ENCODE results near the gene TMPRSS2.

TMPRSS2 gene

DNA sequence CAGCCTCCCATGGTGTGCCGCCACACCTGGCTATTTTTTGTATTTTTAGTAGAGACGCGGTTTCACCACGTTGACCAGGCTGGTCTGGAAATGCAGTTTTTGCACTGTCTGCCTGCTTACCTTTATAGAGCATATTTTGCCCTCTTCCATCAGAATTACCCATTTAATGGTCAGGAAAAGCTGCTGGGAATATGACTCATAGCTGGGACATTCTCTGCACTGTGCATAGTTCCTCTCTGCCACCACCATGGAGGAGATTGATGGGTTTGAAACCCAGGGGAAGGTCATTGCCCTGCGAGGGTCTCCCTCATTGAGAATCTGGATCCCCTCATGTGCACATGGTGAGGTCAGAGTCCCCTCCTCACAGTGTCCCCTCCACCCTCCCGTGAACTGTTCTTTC lies 49.8 kb downstream of the TMPRSS2 start:
- no peak for ATAC-seq
- TF ChIP-seq ISL1 (CRISPR knock-in tag; IDR thresholded peaks at IDR 0.05) = no peak
- no peak for TF ChIP-seq TSHZ2 (CRISPR knock-in tag; IDR thresholded peaks at IDR 0.05)
- no peak for TF ChIP-seq ZFP3 (CRISPR knock-in tag; IDR thresholded peaks at IDR 0.05)
- TF ChIP-seq GLIS3 (CRISPR knock-in tag; IDR thresholded peaks at IDR 0.05) = no peak
- TF ChIP-seq CSDC2 (CRISPR knock-in tag; IDR thresholded peaks at IDR 0.05) = no peak
- no peak for TF ChIP-seq ARNTL (CRISPR knock-in tag; IDR thresholded peaks at IDR 0.05; ENCODE audit: borderline replicate concordance, low read depth)
- TF ChIP-seq OSR1 (CRISPR knock-in tag; IDR thresholded peaks at IDR 0.05) = no peak
- no peak for TF ChIP-seq CREB5 (CRISPR knock-in tag; IDR thresholded peaks at IDR 0.05; ENCODE audit: low read depth)
- no peak for TF ChIP-seq TCF4 (CRISPR knock-in tag; IDR thresholded peaks at IDR 0.05; ENCODE audit: borderline replicate concordance)
- TF ChIP-seq SNAI2 (CRISPR knock-in tag; IDR thresholded peaks at IDR 0.05) = no peak
- no peak for TF ChIP-seq ZNF8 (CRISPR knock-in tag; IDR thresholded peaks at IDR 0.05)
- TF ChIP-seq CSRNP3 (CRISPR knock-in tag; IDR thresholded peaks at IDR 0.05) = no peak
- TF ChIP-seq, protein P1, sequence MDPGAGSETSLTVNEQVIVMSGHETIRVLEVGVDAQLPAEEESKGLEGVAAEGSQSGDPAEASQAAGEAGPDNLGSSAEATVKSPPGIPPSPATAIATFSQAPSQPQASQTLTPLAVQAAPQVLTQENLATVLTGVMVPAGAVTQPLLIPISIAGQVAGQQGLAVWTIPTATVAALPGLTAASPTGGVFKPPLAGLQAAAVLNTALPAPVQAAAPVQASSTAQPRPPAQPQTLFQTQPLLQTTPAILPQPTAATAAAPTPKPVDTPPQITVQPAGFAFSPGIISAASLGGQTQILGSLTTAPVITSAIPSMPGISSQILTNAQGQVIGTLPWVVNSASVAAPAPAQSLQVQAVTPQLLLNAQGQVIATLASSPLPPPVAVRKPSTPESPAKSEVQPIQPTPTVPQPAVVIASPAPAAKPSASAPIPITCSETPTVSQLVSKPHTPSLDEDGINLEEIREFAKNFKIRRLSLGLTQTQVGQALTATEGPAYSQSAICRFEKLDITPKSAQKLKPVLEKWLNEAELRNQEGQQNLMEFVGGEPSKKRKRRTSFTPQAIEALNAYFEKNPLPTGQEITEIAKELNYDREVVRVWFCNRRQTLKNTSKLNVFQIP (CRISPR knock-in tag; IDR thresholded peaks at IDR 0.05; ENCODE audit: borderline replicate concordance, low read depth) = no peak
- no peak for TF ChIP-seq ZFP30 (CRISPR knock-in tag; IDR thresholded peaks at IDR 0.05)
- TF ChIP-seq TOX (CRISPR knock-in tag; IDR thresholded peaks at IDR 0.05; ENCODE audit: borderline replicate concordance) = no peak
- no peak for TF ChIP-seq RARB (CRISPR knock-in tag; IDR thresholded peaks at IDR 0.05)
- TF ChIP-seq PPARA (CRISPR knock-in tag; IDR thresholded peaks at IDR 0.05; ENCODE audit: borderline replicate concordance) = no peak
- no peak for TF ChIP-seq ZNF70 (CRISPR knock-in tag; IDR thresholded peaks at IDR 0.05)
- TF ChIP-seq ZC3H10 (CRISPR knock-in tag; IDR thresholded peaks at IDR 0.05) = no peak
- TF ChIP-seq ESRRG (CRISPR knock-in tag; IDR thresholded peaks at IDR 0.05) = no peak

GRCh38 chr21:41453761-41454160 lies 54.2 kb downstream of the TMPRSS2 start:
- ATAC-seq = no peak
- TF ChIP-seq BACH2 (CRISPR knock-in tag; IDR thresholded peaks at IDR 0.05; ENCODE audit: borderline replicate concordance) = no peak
- TF ChIP-seq TSHZ2 (CRISPR knock-in tag; IDR thresholded peaks at IDR 0.05) = no peak
- TF ChIP-seq RARB (CRISPR knock-in tag; IDR thresholded peaks at IDR 0.05) = no peak
- no peak for TF ChIP-seq CREB5 (CRISPR knock-in tag; IDR thresholded peaks at IDR 0.05; ENCODE audit: low read depth)
- no peak for TF ChIP-seq ARNTL (CRISPR knock-in tag; IDR thresholded peaks at IDR 0.05; ENCODE audit: borderline replicate concordance, low read depth)
- no peak for TF ChIP-seq ZNF8 (CRISPR knock-in tag; IDR thresholded peaks at IDR 0.05)
- TF ChIP-seq CSDC2 (CRISPR knock-in tag; IDR thresholded peaks at IDR 0.05) = no peak
- TF ChIP-seq TOX (CRISPR knock-in tag; IDR thresholded peaks at IDR 0.05; ENCODE audit: borderline replicate concordance) = no peak
- TF ChIP-seq TCF4 (CRISPR knock-in tag; IDR thresholded peaks at IDR 0.05; ENCODE audit: borderline replicate concordance) = no peak
- no peak for TF ChIP-seq ZC3H10 (CRISPR knock-in tag; IDR thresholded peaks at IDR 0.05)
- no peak for TF ChIP-seq ZNF70 (CRISPR knock-in tag; IDR thresholded peaks at IDR 0.05)
- TF ChIP-seq ZFP3 (CRISPR knock-in tag; IDR thresholded peaks at IDR 0.05) = no peak
- TF ChIP-seq, protein P1 (CRISPR knock-in tag; IDR thresholded peaks at IDR 0.05; ENCODE audit: borderline replicate concordance, low read depth) = no peak
- TF ChIP-seq OSR1 (CRISPR knock-in tag; IDR thresholded peaks at IDR 0.05) = no peak
- TF ChIP-seq ESRRG (CRISPR knock-in tag; IDR thresholded peaks at IDR 0.05) = no peak
- no peak for TF ChIP-seq ISL1 (CRISPR knock-in tag; IDR thresholded peaks at IDR 0.05)
- no peak for TF ChIP-seq GLIS3 (CRISPR knock-in tag; IDR thresholded peaks at IDR 0.05)
- TF ChIP-seq SNAI2 (CRISPR knock-in tag; IDR thresholded peaks at IDR 0.05) = no peak
- TF ChIP-seq CSRNP3 (CRISPR knock-in tag; IDR thresholded peaks at IDR 0.05) = no peak

Measured in SK-N-SH treated with all-trans-retinoic acid at 6 μM for 48 hours (cell line).